ENCODE results near the gene CTDSP2.

- TF ChIP-seq CTCF (IDR thresholded peaks at IDR 0.05) (no peak), POLR2A (IDR thresholded peaks at IDR 0.05) (no peak)
These were observed 71.5 kb downstream of the CTDSP2 start for GRCh38 chr12:57775044-57775443.
